ENCODE data around the gene ASTN1.

ASTN1 gene

DNA sequence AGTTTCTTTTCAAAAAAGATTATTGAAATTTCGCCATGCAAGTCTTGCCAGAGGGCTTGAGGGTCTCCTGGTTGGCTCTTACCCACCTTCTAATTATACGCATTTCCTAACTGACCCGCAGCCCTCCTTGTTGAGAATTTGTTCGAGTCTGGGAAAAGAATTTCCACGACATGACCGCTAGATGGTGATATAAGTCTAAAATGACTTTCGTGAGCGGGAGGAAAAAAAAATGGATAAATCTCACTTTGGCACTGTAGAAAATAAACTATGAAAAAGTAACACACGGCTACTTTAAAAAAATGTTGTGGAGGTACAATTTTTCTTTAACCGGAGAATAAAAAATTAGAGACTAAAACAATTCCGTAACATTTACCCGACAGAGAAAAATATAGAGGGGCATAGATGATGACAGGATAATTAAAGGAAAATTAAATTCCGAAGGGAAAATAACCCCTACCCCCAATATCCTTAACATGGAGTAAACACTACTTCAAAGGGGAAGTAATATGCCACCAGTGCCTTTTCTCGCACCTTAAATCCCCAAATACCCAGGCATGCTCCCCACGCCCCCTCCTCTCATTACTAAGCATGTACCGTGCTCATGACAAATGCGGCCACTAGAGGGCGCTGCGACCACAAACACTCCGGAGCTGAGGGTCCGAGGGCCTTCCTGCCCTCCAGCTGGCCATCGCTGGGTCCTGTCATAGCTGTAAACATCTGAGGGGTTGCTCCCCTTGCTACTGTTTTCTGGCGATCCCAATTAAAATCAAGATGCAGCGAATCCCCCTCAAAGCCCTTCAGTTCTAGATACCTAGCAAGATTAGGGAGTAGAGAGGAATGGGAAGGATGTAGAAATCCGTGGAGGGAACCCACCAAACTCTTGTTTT lies 266.9 kb downstream of the ASTN1 start:
- peaks cover 2% of the 10 kb centered on the region for H3K4me1 ChIP-seq (ENCODE audit: control insufficient read depth, insufficient read depth, low read length)
- H3K9me3 ChIP-seq (ENCODE audit: control insufficient read depth, insufficient read depth, low read length): no peaks in the 10 kb centered on the region
- H3K36me3 ChIP-seq (ENCODE audit: control insufficient read depth, insufficient read depth, low read length): no peaks in the 10 kb centered on the region
- H3K4me3 ChIP-seq (ENCODE audit: low read depth, low read length): peak overlapping the region; percentile 56
- peaks cover 2% of the 10 kb centered on the region for H3K27me3 ChIP-seq (ENCODE audit: control insufficient read depth, insufficient read depth, low read length)
- H3K9ac ChIP-seq (ENCODE audit: low read depth, low read length): peak overlapping the region; percentile 49

DNA sequence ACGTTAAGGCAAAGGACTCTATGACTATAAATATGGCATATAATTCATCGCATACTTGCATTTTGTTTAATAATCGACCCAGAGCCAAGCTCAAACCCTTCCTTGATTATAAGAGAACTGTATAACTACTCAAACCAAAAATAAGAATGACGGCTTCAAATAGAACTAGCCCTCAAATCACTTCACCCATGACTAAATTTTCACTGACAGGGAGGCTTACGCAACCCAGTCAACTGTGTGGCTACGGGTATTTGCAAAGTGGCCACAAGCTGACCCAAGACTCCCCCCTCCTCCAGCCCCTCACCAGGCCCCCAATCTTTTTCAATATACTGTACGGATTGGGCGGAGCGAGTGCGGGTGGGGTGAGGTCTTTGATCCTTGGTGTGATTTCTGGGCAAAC lies 268.3 kb downstream of the ASTN1 start:
- no peak overlapping the region for H3K4me3 ChIP-seq (ENCODE audit: low read depth, low read length)
- H3K36me3 ChIP-seq (ENCODE audit: control insufficient read depth, insufficient read depth, low read length): no peaks in the 10 kb centered on the region
- no peaks in the 10 kb centered on the region for H3K9me3 ChIP-seq (ENCODE audit: control insufficient read depth, insufficient read depth, low read length)
- no peak overlapping the region for H3K9ac ChIP-seq (ENCODE audit: low read depth, low read length)
- H3K27me3 ChIP-seq (ENCODE audit: control insufficient read depth, insufficient read depth, low read length): peaks cover 2% of the 10 kb centered on the region
- peaks cover 2% of the 10 kb centered on the region for H3K4me1 ChIP-seq (ENCODE audit: control insufficient read depth, insufficient read depth, low read length)

DNA sequence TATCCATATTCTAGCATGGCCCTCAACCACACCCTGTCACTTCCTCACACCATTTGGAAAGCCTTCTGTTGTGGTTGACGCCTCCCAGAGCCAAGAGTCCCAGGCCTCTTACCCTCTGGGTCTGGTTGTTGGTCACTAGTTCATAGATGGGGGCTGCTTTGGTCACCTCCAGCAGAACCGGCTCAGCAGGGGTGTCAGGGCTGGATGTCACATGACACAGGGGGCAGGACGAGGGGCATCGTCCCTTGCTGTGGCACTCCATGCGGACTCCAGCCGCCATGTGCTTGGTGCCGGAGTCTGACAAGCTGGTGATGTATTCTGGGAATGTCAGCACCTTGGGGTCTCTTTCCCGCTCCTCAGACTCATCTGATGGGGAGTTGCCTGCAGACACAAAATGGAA lies 270.1 kb downstream of the ASTN1 start:
- no peak overlapping the region for H3K9ac ChIP-seq (ENCODE audit: low read depth, low read length)
- H3K4me3 ChIP-seq (ENCODE audit: low read depth, low read length): no peak overlapping the region
- H3K4me1 ChIP-seq (ENCODE audit: control insufficient read depth, insufficient read depth, low read length): peaks cover 2% of the 10 kb centered on the region
- no peaks in the 10 kb centered on the region for H3K36me3 ChIP-seq (ENCODE audit: control insufficient read depth, insufficient read depth, low read length)
- peaks cover 2% of the 10 kb centered on the region for H3K27me3 ChIP-seq (ENCODE audit: control insufficient read depth, insufficient read depth, low read length)
- no peaks in the 10 kb centered on the region for H3K9me3 ChIP-seq (ENCODE audit: control insufficient read depth, insufficient read depth, low read length)

DNA sequence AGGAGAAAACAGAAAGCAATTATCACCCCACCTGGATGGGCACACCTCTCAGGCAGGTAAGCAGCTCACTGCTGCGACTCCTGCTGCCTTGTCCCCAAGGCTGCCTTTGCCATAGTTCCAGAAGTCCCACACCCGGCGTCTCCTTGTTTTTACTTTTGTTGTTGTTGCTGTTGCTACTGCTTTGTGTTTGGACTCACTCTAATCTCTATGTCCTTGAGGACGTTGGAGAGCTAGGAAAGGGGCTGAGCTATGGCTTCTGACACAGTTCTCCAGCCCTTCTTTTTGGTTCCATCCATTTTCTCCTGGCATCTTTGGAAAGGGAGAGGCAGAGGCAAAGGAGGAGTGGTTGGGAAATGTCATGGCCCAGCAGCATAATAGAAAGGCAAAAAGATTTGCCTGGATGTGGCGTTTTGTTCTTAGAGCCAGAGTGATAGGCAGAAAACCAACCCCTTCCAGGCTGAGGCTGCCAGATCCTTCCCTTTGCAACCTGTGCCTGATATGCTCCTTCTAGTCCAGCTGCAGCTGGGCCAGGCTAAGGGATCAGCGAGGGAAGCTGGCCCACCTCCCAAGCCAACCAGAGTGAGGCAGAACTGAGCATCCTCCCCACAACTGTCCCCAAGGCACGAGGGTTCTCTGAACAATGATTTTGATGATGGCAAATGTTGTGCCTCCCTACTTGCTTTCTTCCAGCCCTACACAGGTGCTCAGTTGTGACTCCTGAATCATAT lies 270.7 kb downstream of the ASTN1 start:
- no peaks in the 10 kb centered on the region for H3K9me3 ChIP-seq (ENCODE audit: control insufficient read depth, insufficient read depth, low read length)
- no peak overlapping the region for H3K9ac ChIP-seq (ENCODE audit: low read depth, low read length)
- H3K4me1 ChIP-seq (ENCODE audit: control insufficient read depth, insufficient read depth, low read length): peaks cover 2% of the 10 kb centered on the region
- H3K36me3 ChIP-seq (ENCODE audit: control insufficient read depth, insufficient read depth, low read length): no peaks in the 10 kb centered on the region
- H3K27me3 ChIP-seq (ENCODE audit: control insufficient read depth, insufficient read depth, low read length): peaks cover 2% of the 10 kb centered on the region
- H3K4me3 ChIP-seq (ENCODE audit: low read depth, low read length): no peak overlapping the region

DNA sequence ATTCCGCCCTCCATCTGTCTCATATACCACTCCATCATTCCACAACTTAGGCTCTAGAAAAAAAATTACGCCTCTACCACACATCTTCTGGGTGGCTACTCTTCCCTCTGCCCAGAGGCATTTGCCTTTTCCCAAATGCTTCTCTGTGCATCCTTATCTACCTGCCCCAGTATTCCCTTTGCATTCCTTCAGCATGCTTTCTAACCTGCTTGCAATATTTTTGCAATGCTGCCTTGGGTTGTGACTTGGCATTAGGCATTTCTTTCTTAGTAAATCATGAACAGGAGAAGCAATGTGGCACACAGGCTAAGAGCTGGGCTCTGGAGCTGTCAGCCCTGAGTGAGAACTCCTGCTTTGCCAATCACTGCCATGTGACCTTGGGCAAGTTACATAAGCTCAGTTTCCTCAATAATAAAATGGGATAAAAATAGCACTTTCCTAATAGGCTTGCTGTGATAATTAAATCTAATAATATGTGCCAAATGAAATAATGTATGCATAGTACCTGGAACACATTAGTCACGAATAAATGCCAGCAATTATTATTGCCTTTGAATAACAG lies 276.0 kb downstream of the ASTN1 start:
- Histone ChIP-seq H3K9me3 (ENCODE audit: control insufficient read depth, insufficient read depth, low read length) (no peaks in the 10 kb centered on the region), H3K4me1 (ENCODE audit: control insufficient read depth, insufficient read depth, low read length) (no peaks in the 10 kb centered on the region), H3K4me3 (ENCODE audit: low read depth, low read length) (no peak overlapping the region), H3K36me3 (ENCODE audit: control insufficient read depth, insufficient read depth, low read length) (no peaks in the 10 kb centered on the region), H3K9ac (ENCODE audit: low read depth, low read length) (no peak overlapping the region), H3K27me3 (ENCODE audit: control insufficient read depth, insufficient read depth, low read length) (no peaks in the 10 kb centered on the region)

DNA sequence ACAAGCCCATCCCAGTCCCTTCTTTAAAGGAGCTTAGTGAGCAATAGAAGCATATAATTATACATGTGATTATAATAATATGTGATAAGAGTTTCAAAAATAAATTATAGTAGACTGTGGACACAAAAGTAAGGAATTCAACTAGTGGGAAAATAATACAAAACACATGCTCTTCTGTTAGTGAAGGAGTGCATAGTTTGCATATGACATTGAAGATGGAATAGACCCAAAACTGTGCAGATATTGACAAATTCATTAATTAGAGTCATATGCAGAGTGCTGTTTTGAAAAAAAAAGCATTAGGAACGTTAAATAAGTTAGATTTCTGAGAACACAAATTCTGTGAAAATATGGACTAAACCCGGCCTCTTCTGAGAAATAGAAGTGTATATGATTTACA lies 278.8 kb downstream of the ASTN1 start:
- Histone ChIP-seq H3K9me3 (ENCODE audit: control insufficient read depth, insufficient read depth, low read length) (no peaks in the 10 kb centered on the region), H3K4me3 (ENCODE audit: low read depth, low read length) (no peak overlapping the region), H3K36me3 (ENCODE audit: control insufficient read depth, insufficient read depth, low read length) (no peaks in the 10 kb centered on the region), H3K4me1 (ENCODE audit: control insufficient read depth, insufficient read depth, low read length) (no peaks in the 10 kb centered on the region), H3K27me3 (ENCODE audit: control insufficient read depth, insufficient read depth, low read length) (no peaks in the 10 kb centered on the region), H3K9ac (ENCODE audit: low read depth, low read length) (no peak overlapping the region)

DNA sequence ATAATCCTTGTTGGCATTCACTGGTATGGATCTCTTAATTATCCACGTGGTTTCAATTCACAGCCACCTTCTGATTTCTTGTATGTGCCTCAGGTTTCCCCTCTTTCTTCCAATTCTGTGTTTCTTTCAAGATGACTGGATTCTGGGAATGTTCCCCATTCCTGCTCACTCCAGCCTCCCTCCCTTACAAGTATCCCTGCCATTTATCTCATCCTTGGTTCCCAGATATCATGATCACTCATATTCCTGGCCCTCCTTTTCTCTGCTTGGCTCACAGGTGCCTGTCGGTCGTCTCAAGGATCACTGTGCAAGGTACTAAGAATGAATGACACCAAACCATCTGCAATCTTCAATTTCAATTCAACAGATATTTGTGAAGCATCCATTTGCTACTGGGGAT lies 279.2 kb downstream of the ASTN1 start:
- Histone ChIP-seq H3K36me3 (ENCODE audit: control insufficient read depth, insufficient read depth, low read length) (no peaks in the 10 kb centered on the region), H3K9me3 (ENCODE audit: control insufficient read depth, insufficient read depth, low read length) (no peaks in the 10 kb centered on the region), H3K9ac (ENCODE audit: low read depth, low read length) (no peak overlapping the region), H3K4me1 (ENCODE audit: control insufficient read depth, insufficient read depth, low read length) (no peaks in the 10 kb centered on the region), H3K27me3 (ENCODE audit: control insufficient read depth, insufficient read depth, low read length) (no peaks in the 10 kb centered on the region), H3K4me3 (ENCODE audit: low read depth, low read length) (no peak overlapping the region)

DNA sequence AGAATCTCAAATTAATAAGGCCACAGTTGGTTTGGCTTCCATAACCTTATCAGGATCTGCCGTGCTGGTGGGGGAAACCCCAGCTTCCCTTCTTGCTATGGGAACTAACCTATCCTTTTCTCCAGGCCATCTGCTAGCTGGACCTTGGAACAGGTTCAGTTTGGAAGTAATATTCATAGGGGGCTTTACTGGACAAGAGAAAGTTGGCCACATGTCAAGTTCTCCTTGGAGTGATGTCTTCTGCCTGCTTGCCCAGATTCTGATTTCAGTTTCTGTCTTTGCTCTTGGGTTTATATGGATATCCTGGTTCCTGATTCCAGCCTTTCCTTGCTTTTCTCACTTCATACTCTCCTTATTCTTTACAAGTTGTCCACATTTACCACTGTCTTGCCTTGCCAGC lies 279.6 kb downstream of the ASTN1 start:
- no peaks in the 10 kb centered on the region for H3K4me1 ChIP-seq (ENCODE audit: control insufficient read depth, insufficient read depth, low read length)
- no peaks in the 10 kb centered on the region for H3K27me3 ChIP-seq (ENCODE audit: control insufficient read depth, insufficient read depth, low read length)
- no peaks in the 10 kb centered on the region for H3K36me3 ChIP-seq (ENCODE audit: control insufficient read depth, insufficient read depth, low read length)
- H3K9me3 ChIP-seq (ENCODE audit: control insufficient read depth, insufficient read depth, low read length): no peaks in the 10 kb centered on the region
- no peak overlapping the region for H3K9ac ChIP-seq (ENCODE audit: low read depth, low read length)
- no peak overlapping the region for H3K4me3 ChIP-seq (ENCODE audit: low read depth, low read length)

DNA sequence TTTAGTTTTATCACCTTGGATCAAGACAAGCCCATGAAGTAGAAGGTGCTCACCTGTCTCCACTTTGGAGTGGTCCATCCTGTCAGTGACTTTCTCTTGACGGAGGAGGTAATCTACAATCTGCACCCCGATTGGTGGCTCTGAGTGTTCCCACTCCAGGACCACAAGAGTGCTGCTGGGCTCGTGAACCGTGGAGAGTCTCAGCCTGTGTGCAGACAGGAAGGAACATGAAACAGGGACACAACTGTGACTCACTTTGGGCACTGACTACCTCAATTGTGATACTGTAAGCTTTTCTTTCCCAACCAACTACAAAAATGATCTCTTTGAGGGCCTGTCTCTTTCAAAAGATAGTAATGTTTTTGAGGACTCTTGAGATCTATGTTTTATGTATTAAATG lies 280.2 kb downstream of the ASTN1 start:
- H3K4me3 ChIP-seq (ENCODE audit: low read depth, low read length): no peak overlapping the region
- no peak overlapping the region for H3K9ac ChIP-seq (ENCODE audit: low read depth, low read length)
- H3K36me3 ChIP-seq (ENCODE audit: control insufficient read depth, insufficient read depth, low read length): no peaks in the 10 kb centered on the region
- no peaks in the 10 kb centered on the region for H3K27me3 ChIP-seq (ENCODE audit: control insufficient read depth, insufficient read depth, low read length)
- no peaks in the 10 kb centered on the region for H3K4me1 ChIP-seq (ENCODE audit: control insufficient read depth, insufficient read depth, low read length)
- H3K9me3 ChIP-seq (ENCODE audit: control insufficient read depth, insufficient read depth, low read length): no peaks in the 10 kb centered on the region

DNA sequence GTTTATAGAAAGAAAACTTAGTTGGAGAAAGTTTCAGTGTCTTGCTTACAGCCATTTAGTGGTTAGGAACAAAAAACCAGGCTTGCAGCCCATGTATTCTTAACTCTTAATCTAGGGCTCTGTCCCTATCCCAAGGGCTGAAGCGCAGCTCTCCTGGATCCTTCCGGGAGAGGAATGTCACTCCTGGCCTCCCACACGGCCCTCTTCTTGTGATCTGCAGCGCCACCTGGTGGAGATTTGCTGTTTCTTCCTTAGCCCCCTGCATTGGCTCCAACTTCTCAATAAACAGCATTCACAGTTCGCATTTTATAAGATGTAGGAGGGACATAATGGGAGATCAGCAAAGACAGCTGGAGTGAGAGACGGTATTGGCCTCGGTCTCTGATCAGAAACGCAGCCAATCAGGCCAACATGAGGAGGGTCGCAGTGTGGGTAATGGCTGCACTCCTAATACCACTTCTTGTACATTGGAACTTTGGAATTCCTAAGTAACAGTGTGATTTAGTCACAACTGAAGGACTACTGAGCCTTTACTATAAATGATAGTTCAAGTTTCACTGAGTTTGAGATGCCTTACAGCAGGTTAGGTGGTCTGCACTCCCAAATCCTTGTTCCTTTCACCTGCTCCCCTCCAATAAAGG lies 283.4 kb downstream of the ASTN1 start:
- Histone ChIP-seq H3K4me1 (ENCODE audit: control insufficient read depth, insufficient read depth, low read length) (no peaks in the 10 kb centered on the region), H3K4me3 (ENCODE audit: low read depth, low read length) (no peak overlapping the region), H3K27me3 (ENCODE audit: control insufficient read depth, insufficient read depth, low read length) (no peaks in the 10 kb centered on the region), H3K36me3 (ENCODE audit: control insufficient read depth, insufficient read depth, low read length) (no peaks in the 10 kb centered on the region), H3K9me3 (ENCODE audit: control insufficient read depth, insufficient read depth, low read length) (no peaks in the 10 kb centered on the region), H3K9ac (ENCODE audit: low read depth, low read length) (no peak overlapping the region)

DNA sequence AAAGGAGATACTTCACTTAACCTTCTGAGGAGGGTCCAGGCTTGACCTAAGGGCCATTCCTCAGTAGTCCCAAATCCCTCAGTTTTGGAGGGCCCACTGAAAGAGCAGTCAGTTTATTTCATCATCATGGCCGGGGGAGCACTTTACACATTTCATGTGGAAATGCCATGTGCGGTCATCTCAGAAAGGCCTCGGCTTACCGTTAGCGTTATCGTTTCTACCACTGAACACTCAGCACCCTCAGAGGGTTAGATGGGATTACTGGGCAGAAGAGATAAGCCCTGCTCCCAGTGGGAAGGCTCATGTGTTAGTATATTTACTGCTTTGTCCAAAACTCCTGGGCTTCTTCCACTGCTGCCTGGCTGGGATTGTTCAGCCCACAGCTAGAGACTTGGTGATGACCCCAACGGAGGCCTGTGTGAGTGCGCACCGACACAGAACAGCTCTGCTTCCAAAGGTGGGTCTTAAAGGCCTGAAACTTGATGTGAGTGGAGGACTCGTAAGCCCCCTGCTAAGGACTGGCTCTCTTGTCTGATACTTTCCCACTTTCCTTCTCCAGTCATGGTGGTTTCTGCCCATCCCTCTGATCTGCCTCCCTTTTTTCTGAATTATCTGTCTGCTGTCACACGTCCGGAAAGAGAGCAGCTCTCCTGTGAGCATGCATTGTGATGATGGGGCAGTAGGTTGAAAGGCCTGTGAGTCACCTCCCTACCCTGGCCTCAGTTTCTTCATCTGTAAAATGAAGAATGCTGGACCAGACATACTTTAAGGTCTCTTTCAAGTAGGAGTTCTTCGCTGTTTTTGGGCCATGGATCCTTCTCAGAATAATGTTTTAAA lies 284.5 kb downstream of the ASTN1 start:
- Histone ChIP-seq H3K27me3 (ENCODE audit: control insufficient read depth, insufficient read depth, low read length) (no peaks in the 10 kb centered on the region), H3K36me3 (ENCODE audit: control insufficient read depth, insufficient read depth, low read length) (no peaks in the 10 kb centered on the region), H3K4me1 (ENCODE audit: control insufficient read depth, insufficient read depth, low read length) (no peaks in the 10 kb centered on the region), H3K9ac (ENCODE audit: low read depth, low read length) (no peak overlapping the region), H3K9me3 (ENCODE audit: control insufficient read depth, insufficient read depth, low read length) (no peaks in the 10 kb centered on the region), H3K4me3 (ENCODE audit: low read depth, low read length) (no peak overlapping the region)

Measured in iPS-15b (cell line).